Panc1 (cell line): ENCODE measurements around the gene VAV3.

Source experiments
- CTCF ChIP-seq: fragments of 450-650 bp; IDR thresholded peaks from 2 replicates; pipeline ENCODE4 v1.5.1; 2017; ENCODE audit warnings: mild to moderate bottlenecking
- TF ChIP-seq, protein P1 (sequence below), 2 experiments: IDR thresholded peaks; 2 replicates each; pipeline ENCODE4 v1.6.1; 2011 to 2012; ENCODE audit warnings: low read depth in 2 of 2, control low read depth in 1 of 2, low read length in 1 of 2, mild to moderate bottlenecking in 1 of 2, moderate library complexity in 1 of 2; ENCODE audit not compliant: insufficient read depth in 1 of 2

GRCh38 chr1:107781245-107781644 lies 183.7 kb downstream of the VAV3 start:
- TF ChIP-seq, protein P1, sequence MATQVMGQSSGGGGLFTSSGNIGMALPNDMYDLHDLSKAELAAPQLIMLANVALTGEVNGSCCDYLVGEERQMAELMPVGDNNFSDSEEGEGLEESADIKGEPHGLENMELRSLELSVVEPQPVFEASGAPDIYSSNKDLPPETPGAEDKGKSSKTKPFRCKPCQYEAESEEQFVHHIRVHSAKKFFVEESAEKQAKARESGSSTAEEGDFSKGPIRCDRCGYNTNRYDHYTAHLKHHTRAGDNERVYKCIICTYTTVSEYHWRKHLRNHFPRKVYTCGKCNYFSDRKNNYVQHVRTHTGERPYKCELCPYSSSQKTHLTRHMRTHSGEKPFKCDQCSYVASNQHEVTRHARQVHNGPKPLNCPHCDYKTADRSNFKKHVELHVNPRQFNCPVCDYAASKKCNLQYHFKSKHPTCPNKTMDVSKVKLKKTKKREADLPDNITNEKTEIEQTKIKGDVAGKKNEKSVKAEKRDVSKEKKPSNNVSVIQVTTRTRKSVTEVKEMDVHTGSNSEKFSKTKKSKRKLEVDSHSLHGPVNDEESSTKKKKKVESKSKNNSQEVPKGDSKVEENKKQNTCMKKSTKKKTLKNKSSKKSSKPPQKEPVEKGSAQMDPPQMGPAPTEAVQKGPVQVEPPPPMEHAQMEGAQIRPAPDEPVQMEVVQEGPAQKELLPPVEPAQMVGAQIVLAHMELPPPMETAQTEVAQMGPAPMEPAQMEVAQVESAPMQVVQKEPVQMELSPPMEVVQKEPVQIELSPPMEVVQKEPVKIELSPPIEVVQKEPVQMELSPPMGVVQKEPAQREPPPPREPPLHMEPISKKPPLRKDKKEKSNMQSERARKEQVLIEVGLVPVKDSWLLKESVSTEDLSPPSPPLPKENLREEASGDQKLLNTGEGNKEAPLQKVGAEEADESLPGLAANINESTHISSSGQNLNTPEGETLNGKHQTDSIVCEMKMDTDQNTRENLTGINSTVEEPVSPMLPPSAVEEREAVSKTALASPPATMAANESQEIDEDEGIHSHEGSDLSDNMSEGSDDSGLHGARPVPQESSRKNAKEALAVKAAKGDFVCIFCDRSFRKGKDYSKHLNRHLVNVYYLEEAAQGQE (IDR thresholded peaks at IDR 0.05; ENCODE audit: insufficient read depth in 1 of 2, low read depth in 2 of 2, low read length in 1 of 2): no peak
- TF ChIP-seq CTCF: no peak
